Activated CD8-positive, alpha-beta memory T cell treated with anti-CD3 and anti-CD28 coated beads, Interleukin-2, amount 50 U/mL, for 48 hours (primary cell): ENCODE results near the gene PCDHGB5.
"Not testable (repeated sequence)": the region's sequence is repeated elsewhere in the genome, so short reads cannot be mapped to it uniquely, and the experiment has no call there.

ENCODE experiments used
- DNase-seq: peaks from one replicate; pipeline ENCODE4 v3.0.0-alpha.2; 2020

Gene PCDHGB5

DNA sequence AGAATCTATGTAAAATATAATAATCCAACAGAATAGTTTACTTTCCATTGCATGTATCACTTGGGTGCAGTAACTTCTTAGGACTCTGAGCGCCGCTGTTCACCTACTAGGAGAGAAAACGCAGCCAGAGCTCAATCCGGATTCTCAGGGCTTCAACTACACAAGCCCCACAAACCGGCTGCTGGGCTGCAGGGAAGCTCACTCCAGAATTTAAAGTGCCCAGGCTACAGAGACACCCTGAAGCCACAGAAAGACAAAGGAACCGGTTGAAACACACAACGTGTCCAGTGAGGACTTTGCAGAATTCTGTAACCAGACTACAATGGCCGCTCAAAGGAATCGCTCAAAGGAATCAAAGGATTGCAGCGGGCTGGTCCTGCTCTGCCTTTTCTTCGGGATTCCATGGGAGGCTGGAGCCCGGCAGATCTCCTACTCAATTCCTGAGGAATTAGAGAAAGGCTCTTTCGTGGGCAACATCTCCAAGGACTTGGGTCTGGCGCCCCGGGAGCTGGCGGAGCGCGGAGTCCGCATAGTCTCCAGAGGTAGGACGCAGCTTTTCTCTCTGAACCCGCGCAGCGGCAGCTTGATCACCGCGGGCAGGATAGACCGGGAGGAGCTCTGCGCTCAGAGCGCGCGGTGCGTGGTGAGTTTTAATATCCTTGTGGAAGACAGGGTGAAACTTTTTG lies 15.2 kb downstream of the PCDHGB5 start, which contains the start of gene PCDHGA10:
Gene PCDHGA10 (plus strand): TSS at position 134 of the 686 bp plus-strand sequence. CDS start 189 bp downstream, at position 323.
- no peak for DNase-seq

DNA sequence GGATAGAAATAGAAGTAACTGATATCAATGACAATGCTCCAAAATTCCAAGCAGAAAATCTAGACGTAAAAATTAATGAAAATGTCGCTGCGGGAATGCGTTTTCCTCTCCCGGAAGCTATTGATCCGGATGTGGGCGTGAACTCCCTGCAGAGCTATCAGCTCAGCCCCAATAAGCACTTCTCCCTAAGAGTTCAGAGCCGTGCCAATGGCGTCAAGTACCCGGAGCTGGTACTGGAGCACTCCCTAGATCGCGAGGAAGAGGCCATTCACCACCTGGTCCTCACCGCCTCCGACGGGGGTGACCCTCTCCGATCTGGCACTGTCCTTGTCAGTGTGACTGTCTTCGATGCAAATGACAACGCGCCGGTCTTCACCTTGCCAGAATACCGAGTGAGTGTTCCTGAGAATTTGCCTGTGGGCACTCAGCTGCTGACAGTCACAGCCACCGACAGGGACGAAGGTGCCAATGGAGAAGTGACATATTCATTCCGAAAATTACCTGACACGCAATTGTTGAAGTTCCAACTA lies 15.9 kb downstream of the PCDHGB5 start:
- no peak for DNase-seq

DNA sequence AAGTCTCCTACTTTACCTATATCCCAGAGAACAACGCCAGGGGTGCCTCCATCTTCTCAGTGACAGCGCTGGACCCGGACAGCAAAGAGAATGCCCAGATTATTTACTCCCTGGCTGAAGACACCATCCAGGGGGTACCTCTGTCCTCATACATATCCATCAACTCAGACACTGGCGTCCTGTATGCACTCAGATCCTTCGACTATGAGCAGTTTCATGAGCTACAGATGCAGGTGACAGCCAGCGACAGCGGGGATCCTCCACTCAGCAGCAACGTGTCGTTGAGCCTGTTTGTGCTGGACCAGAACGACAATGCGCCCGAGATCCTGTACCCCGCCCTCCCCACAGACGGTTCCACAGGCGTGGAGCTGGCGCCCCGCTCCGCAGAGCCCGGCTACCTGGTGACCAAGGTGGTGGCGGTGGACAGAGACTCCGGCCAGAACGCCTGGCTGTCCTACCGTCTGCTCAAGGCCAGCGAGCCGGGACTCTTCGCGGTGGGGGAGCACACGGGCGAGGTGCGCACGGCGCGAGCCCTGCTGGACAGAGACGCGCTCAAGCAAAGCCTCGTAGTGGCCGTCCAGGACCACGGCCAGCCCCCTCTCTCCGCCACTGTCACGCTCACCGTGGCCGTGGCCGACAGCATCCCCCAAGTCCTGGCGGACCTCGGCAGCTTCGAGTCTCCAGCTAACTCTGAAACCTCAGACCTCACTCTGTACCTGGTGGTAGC lies 17.0 kb downstream of the PCDHGB5 start:
- not testable (repeated sequence) for DNase-seq

DNA sequence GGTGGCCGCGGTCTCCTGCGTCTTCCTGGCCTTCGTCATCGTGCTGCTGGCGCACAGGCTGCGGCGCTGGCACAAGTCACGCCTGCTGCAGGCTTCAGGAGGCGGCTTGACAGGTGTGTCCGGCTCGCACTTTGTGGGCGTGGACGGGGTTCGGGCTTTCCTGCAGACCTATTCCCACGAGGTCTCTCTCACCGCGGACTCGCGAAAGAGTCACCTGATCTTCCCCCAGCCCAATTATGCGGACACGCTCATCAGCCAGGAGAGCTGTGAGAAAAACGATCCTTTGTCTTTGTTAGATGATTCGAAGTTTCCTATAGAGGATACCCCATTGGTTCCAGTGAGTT lies 17.5 kb downstream of the PCDHGB5 start:
- not testable (repeated sequence) for DNase-seq

DNA sequence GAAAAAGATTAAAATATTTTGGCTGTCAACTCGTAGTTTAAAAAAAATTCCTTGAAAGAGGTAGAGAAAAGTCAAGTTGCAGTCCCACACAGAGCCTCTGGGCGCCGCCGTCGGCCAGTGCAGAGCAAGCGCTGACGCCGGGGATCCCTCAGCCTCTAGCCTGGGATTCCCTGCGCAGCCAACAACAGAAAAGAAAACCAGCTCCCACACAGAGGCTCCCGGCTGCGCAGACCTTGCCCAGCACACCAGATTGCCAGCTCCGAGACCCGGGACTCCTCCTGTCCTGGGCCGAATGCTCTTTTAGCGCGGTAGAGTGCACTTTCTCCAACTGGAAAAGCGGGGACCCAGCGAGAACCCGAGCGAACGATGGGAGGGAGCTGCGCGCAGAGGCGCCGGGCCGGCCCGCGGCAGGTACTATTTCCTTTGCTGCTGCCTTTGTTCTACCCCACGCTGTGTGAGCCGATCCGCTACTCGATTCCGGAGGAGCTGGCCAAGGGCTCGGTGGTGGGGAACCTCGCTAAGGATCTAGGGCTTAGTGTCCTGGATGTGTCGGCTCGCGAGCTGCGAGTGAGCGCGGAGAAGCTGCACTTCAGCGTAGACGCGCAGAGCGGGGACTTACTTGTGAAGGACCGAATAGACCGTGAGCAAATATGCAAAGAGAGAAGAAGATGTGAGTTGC lies 19.9 kb downstream of the PCDHGB5 start, which contains the start of gene PCDHGB7:
Gene PCDHGB7 (plus strand): TSS at position 184 of the 679 bp plus-strand sequence. CDS start 183 bp downstream, at position 367.
- DNase-seq: peak; percentile 78

DNA sequence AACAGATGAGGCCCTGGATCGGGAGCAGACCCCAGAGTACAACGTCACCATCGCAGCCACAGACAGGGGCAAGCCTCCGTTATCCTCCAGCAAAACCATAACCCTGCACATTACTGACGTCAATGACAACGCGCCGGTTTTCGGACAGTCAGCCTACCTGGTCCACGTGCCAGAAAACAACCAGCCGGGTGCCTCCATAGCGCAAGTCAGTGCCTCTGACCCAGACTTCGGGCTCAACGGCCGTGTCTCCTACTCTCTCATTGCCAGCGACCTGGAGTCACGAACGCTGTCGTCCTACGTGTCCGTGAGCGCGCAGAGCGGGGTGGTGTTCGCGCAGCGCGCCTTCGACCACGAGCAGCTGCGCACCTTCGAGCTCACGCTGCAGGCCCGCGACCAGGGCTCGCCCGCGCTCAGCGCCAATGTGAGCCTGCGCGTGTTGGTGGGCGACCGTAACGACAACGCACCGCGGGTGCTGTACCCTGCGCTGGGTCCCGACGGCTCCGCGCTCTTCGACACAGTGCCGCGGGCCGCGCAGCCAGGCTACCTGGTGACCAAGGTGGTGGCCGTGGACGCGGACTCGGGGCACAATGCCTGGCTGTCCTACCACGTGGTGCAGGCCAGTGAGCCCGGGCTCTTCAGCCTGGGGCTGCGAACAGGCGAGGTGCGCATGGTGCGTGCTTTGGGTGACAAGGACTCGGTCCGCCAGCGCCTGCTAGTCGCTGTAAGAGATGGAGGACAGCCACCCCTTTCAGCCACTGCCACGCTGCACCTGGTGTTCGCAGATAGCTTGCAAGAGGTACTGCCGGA lies 21.5 kb downstream of the PCDHGB5 start:
- DNase-seq: no peak

DNA sequence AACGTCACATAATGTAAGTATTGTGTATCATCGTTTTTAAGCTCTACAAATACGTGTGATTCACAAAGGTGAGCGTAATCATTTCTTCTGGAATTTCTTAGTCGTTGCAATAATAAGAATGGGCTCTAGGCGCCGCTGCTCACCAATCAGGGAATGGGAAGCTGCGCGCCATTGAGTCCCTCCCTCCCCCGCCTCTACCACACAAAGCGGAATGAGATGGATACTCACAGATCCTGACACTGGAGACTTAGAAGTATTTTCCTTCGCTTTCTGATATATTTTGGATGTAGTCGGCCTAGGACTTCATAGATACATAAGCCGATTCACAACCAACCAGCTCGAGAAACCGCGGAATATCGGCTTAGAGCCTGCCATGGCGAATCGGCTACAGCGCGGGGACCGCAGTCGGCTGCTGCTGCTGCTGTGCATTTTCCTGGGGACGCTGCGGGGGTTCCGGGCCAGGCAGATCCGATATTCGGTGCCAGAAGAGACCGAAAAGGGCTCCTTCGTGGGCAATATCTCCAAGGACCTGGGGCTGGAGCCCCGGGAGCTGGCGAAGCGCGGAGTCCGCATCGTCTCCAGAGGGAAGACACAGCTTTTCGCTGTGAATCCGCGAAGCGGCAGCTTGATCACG lies 23.2 kb downstream of the PCDHGB5 start, which contains the start of gene PCDHGA11:
Gene PCDHGA11 (plus strand): TSS at position 197 of the 634 bp plus-strand sequence. CDS start 177 bp downstream, at position 374.
- no peak for DNase-seq

DNA sequence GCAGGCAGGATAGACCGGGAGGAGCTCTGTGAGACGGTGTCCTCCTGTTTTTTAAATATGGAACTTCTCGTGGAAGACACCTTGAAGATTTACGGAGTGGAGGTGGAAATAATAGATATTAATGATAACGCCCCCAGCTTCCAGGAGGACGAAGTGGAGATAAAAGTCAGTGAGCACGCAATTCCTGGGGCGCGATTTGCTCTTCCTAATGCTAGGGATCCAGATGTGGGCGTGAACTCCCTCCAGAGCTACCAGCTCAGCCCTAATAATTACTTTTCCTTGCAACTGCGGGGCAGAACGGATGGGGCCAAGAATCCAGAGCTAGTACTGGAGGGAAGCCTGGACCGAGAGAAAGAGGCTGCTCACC lies 23.7 kb downstream of the PCDHGB5 start:
- no peak for DNase-seq

DNA sequence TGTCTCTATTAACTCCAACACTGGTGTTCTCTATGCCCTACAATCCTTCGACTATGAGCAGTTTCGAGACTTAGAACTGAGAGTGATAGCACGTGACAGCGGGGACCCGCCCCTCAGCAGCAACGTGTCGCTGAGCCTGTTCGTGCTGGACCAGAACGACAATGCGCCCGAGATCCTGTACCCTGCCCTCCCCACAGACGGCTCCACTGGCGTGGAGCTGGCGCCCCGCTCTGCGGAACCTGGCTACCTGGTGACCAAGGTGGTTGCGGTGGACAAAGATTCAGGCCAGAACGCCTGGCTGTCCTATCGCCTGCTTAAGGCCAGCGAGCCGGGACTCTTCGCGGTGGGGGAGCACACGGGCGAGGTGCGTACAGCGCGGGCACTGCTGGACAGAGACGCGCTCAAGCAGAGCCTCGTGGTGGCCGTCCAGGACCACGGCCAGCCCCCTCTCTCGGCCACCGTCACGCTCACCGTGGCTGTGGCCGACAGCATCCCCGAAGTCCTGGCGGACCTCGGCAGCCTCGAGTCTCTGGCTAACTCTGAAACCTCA lies 25.1 kb downstream of the PCDHGB5 start:
- DNase-seq: no peak

DNA sequence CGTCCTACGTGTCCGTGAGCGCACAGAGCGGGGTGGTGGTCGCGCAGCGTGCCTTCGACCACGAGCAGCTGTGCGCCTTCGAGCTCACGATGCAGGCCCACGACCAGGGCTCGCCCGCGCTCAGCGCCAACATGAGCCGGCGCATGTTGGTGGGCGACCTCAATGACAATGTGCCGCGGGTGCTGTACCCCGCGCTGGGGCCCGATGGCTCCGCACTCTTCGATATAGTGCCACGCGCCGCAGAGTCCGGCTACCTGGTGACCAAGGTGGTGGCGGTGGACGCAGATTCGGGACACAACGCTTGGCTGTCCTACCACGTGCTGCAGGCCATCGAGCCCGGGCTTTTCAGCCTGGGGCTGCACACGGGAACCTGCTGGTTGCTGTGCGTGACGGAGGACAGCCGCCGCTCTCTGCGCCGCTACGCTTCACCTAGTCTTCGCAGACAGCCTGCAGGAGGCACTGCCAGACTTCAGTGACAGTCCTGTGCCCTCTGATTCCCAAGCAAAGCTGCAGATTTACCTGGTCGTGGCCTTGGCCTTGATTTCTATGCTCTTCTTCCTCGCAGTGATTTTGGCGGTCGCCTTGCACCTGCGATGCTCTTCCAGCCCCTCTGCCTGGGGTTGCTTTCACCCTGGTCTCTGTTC lies 30.2 kb downstream of the PCDHGB5 start:
- DNase-seq: no peak

DNA sequence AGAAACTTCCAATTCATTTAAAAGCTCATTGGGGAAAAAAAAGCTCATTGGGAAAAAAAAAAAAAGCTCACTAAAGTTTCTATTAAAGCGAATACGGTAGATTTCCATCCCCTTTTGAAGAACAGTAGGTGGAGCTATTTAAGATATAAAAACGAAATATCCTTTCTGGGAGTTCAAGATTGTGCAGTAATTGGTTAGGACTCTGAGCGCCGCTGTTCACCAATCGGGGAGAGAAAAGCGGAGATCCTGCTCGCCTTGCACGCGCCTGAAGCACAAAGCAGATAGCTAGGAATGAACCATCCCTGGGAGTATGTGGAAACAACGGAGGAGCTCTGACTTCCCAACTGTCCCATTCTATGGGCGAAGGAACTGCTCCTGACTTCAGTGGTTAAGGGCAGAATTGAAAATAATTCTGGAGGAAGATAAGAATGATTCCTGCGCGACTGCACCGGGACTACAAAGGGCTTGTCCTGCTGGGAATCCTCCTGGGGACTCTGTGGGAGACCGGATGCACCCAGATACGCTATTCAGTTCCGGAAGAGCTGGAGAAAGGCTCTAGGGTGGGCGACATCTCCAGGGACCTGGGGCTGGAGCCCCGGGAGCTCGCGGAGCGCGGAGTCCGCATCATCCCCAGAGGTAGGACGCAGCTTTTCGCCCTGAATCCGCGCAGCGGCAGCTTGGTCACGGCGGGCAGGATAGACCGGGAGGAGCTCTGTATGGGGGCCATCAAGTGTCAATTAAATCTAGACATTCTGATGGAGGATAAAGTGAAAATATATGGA lies 32.8 kb downstream of the PCDHGB5 start, which contains the start of gene PCDHGA12:
Gene PCDHGA12 (plus strand): TSS at position 176 of the 782 bp plus-strand sequence. CDS start 253 bp downstream, at position 429.
- no peak for DNase-seq

DNA sequence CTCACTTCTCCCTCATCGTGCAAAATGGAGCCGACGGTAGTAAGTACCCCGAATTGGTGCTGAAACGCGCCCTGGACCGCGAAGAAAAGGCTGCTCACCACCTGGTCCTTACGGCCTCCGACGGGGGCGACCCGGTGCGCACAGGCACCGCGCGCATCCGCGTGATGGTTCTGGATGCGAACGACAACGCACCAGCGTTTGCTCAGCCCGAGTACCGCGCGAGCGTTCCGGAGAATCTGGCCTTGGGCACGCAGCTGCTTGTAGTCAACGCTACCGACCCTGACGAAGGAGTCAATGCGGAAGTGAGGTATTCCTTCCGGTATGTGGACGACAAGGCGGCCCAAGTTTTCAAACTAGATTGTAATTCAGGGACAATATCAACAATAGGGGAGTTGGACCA lies 33.5 kb downstream of the PCDHGB5 start:
- DNase-seq: no peak

DNA sequence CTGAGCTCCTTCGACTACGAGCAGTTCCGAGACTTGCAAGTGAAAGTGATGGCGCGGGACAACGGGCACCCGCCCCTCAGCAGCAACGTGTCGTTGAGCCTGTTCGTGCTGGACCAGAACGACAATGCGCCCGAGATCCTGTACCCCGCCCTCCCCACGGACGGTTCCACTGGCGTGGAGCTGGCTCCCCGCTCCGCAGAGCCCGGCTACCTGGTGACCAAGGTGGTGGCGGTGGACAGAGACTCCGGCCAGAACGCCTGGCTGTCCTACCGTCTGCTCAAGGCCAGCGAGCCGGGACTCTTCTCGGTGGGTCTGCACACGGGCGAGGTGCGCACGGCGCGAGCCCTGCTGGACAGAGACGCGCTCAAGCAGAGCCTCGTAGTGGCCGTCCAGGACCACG lies 34.6 kb downstream of the PCDHGB5 start:
- not testable (repeated sequence) for DNase-seq

DNA sequence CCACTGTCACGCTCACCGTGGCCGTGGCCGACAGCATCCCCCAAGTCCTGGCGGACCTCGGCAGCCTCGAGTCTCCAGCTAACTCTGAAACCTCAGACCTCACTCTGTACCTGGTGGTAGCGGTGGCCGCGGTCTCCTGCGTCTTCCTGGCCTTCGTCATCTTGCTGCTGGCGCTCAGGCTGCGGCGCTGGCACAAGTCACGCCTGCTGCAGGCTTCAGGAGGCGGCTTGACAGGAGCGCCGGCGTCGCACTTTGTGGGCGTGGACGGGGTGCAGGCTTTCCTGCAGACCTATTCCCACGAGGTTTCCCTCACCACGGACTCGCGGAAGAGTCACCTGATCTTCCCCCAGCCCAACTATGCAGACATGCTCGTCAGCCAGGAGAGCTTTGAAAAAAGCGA lies 35.0 kb downstream of the PCDHGB5 start:
- DNase-seq: not testable (repeated sequence)

DNA sequence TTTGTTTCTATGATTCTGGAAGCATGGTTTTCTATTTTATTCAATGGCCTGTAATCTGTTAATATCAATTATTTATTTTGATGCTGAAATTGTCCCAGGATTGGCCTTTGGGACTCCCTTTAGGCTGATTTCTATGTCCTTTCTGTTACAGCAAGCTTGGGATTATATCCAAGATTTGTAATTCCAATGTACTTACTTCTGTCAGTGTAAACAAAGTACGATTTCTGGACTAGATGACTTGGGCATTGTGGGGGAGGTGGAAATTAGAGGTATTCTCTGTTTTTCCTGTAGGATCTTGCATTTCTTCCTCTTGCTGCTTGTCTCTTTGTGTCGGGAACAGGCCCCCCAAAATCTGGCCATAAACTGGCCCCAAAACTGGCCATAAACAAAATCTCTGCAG lies 36.3 kb downstream of the PCDHGB5 start:
- no peak for DNase-seq

DNA sequence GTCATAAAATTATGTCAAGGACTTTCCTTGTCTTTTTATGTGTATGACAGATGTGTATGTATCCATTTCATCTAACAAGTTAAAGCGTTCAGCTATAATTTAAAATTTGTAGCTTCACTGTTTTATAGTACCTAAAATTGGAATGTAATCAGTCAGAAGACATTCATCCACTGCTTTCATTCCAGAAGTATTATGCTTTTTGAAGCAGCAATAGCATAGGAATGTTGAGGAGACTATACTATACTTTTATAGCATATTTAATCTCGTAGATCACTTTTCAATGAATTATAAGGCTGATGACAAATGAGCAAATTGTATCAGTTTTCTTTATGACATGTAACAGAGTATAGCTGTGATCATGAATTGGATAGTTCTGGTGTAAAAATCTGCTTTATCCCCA lies 39.5 kb downstream of the PCDHGB5 start:
- no peak for DNase-seq

DNA sequence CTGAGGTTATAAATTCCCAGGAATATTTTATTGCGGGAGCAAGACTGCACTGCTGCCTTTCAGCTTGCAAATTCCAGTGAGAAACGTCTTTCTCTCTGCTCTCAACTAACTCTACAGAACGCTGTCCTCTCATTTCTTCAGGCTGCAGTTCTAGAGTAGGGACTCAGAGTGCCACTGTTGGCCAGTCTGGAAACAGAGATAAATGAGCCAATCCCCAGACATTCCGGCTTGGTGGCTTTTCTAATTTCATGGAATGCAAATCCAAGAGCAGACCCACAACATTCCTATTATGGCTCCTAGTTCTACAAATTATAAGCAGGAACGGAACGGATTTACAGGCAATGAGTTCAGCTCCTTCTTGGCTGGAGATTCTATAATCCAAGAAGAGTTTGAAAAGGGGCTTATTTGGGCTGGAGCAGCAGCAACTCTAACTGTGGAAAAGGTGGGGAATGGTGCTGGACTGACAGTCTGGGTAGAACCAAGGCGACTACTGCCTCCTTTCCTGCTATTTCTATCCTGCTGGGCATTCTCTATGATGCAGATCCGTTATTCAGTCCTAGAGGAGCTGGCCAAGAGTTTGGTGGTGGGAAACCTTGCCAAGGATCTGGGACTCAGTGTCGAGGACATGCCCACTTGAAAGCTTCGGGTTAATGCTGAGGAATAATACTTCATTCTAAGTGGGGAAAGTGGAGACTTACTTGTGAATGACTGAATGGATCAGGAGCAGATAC lies 41.8 kb downstream of the PCDHGB5 start:
- DNase-seq: no peak

DNA sequence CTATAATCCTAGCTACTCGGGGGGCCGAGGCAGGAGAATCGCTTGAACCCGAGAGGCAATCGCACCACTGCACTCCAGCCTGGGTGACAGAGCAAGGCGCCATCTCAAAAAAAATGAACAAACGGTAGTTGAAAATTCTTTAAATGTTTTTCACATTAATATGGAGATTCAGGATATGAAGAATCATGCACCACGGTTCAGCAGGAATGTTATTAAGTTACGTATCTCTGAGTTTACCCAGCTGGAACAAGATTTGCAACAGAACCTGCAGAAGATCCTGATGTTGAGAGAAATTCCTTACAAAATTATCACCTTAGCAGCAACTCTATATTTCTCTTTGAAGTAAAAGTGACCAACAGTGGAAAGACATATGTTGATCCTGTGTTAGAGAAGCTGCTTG lies 42.6 kb downstream of the PCDHGB5 start:
- DNase-seq: no peak

DNA sequence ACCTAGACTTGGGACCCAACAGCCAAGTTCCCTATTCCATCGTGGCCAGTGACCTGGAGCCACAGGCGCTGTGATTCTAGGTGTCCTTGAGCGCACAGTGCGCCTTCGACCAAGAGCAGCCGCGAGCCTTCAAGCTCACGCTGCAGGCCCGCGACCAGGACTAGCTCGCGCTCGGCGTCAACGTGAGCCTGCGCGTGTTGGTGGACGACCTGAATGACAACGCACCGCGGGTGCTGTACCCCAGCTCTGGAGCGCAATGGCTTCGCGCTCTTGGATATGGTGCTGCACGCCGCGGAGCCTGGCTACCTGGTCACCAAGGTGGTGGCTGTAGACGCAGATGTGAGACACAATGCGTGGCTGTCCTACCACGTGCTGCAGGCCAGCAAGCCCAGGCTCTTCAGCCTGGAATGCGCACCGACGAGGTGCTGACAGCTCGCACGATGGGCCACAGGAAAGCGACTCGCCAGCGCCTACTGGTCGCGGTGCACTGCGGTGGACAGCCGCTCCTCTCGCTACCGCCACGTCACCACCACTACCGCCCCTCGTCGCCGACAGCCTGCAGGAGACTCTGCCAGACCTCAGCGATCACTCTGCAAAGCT lies 43.9 kb downstream of the PCDHGB5 start:
- DNase-seq: no peak
